K562 (cell line): ENCODE measurements around the gene DCAKD. TPM values are rescaled to one million over a fixed set of nuclear protein-coding genes. Genes with fewer than 3 reads are reported as not detected.

ENCODE experiments used
- ATAC-seq: fragments of 200-7000 bp; cut with Tn5 transposase; 3 replicates; pipeline ENCODE4 v1.9.1; 2020; ENCODE audit warnings: moderate library complexity
- BruUV-seq: library from RNA; stranded (reverse); fragments of 400-500 nt; replicated peaks from 2 replicates; lab custom pipeline; 2021; lab: Mats Ljungman, UMichigan
- CTCF ChIA-PET: fragments of 300-600 bp; formaldehyde crosslinking; extraction: SDS; loops from one replicate; lab custom pipeline; 2021; ENCODE audit warnings: low intra/inter-chr PET ratio; lab: Yijun Ruan, JAX
- POLR2A ChIA-PET: fragments of 300-600, 350-650 bp; sonication (Branson Sonifier 250); formaldehyde crosslinking; extraction: SDS; loops from one replicate; lab custom pipeline; 2021; ENCODE audit warnings: antibody characterized with exemption, inconsistent platforms; lab: Yijun Ruan, JAX
- DNase-seq, 4 experiments: peaks; one replicate each; pipeline versions ENCODE4 v3.0.0 to v3.0.0-alpha.2; 2011 to 2018; ENCODE audit warnings: low spot score in 3 of 4, mixed read lengths in 3 of 4; ENCODE audit errors: extremely low read depth in 1 of 4
- FAIRE-seq: peaks from 2 replicates; lab custom pipeline; 2011; peaks lifted over from hg19 to GRCh38; lab: Jason Lieb, UNC
- H2AFZ ChIP-seq: 2 replicates; pipeline ENCODE4 v1.6.0; 2011; ENCODE audit warnings: low read depth, low read length, control low read depth, inconsistent platforms
- H3K27ac ChIP-seq: fragments of 200-600 bp; 3 replicates; pipeline ENCODE4 v1.8.0; 2011; ENCODE audit warnings: low read depth, mild to moderate bottlenecking, control low read depth, inconsistent platforms, low read length, moderate library complexity, mixed read lengths; ENCODE audit errors: extremely low read depth
- H3K27me3 ChIP-seq, 2 experiments: fragments of 300-600 bp in 1 of 2; 2 replicates in 1 of 2; 3 replicates in 1 of 2; pipeline versions ENCODE4 v1.6.0 to v1.8.0; 2011; ENCODE audit warnings: inconsistent platforms in 2 of 2, low read length in 2 of 2, mild to moderate bottlenecking in 1 of 2, mixed read lengths in 1 of 2, moderate library complexity in 1 of 2; ENCODE audit not compliant: control insufficient read depth in 2 of 2, insufficient read depth in 2 of 2
- H3K36me3 ChIP-seq: fragments of 300-600 bp; 3 replicates; pipeline ENCODE4 v1.8.0; 2011; ENCODE audit warnings: mild to moderate bottlenecking, low read length, inconsistent platforms; ENCODE audit not compliant: control insufficient read depth, insufficient read depth
- H3K4me1 ChIP-seq, 2 experiments: fragments of 200-600 bp in 1 of 2; replicated peaks in 1 of 2; 2 replicates in 1 of 2; 3 replicates in 1 of 2; pipeline versions ENCODE4 v1.5.1 to v1.8.0; 2011; ENCODE audit warnings: inconsistent platforms in 2 of 2, low read length in 2 of 2, mild to moderate bottlenecking in 1 of 2, mixed read lengths in 1 of 2, moderate library complexity in 1 of 2; ENCODE audit not compliant: control insufficient read depth in 2 of 2, insufficient read depth in 2 of 2
- H3K4me2 ChIP-seq: 2 replicates; pipeline ENCODE4 v1.6.1; 2011; ENCODE audit warnings: low read length, control low read depth, inconsistent platforms, mixed read lengths; ENCODE audit not compliant: insufficient read depth
- H3K4me3 ChIP-seq: fragments of 200-600 bp; sonication (generic), shearing (Covaris generic); 2 replicates; pipeline ENCODE4 v1.5.1; 2016; ENCODE audit warnings: control low read depth, inconsistent platforms
- H3K79me2 ChIP-seq: fragments of 200-600 bp; 3 replicates; pipeline ENCODE4 v1.8.0; 2011; ENCODE audit warnings: low read length, inconsistent platforms; ENCODE audit not compliant: control insufficient read depth, insufficient read depth
- H3K9ac ChIP-seq, 2 experiments: 2 replicates each; pipeline versions ENCODE4 v1.6.0 to v1.6.1; 2011; ENCODE audit warnings: low read depth in 2 of 2, low read length in 2 of 2, control low read depth in 1 of 2, inconsistent platforms in 1 of 2, mild to moderate bottlenecking in 1 of 2, mixed read lengths in 1 of 2; ENCODE audit not compliant: insufficient read depth in 1 of 2
- H3K9me1 ChIP-seq: one replicate; pipeline ENCODE4 v1.6.0; 2011; ENCODE audit warnings: inconsistent platforms, mild to moderate bottlenecking, low read length, moderate library complexity; ENCODE audit not compliant: control insufficient read depth, insufficient read depth
- H3K9me3 ChIP-seq: replicated peaks from 2 replicates; pipeline ENCODE4 v1.5.1; 2011; ENCODE audit warnings: low read depth, low read length, inconsistent platforms; ENCODE audit not compliant: control insufficient read depth, insufficient read depth
- H4K20me1 ChIP-seq: replicated peaks from 2 replicates; pipeline ENCODE4 v1.6.1; 2011; ENCODE audit warnings: low read length, inconsistent platforms, mixed read lengths; ENCODE audit not compliant: control insufficient read depth, insufficient read depth
- FIP1L1 ChIP-seq: fragments of 200-400 bp; formaldehyde crosslinking; IDR thresholded peaks from 2 replicates; pipeline ENCODE4 v1.6.1; 2018; ENCODE audit warnings: mild to moderate bottlenecking, low read depth, low read length; ENCODE audit not compliant: poor library complexity, severe bottlenecking
- HMGXB4 ChIP-seq: sonication (generic); formaldehyde crosslinking; IDR thresholded peaks from 2 replicates; pipeline ENCODE4 v1.8.1; 2023; ENCODE audit warnings: mild to moderate bottlenecking, missing genetic modification reagents
- ILK ChIP-seq: fragments of 450-650 bp; IDR thresholded peaks from 2 replicates; pipeline ENCODE4 v1.6.1; 2016; ENCODE audit warnings: missing genetic modification characterization, low read depth, mild to moderate bottlenecking, missing compliant biosample characterization, moderate library complexity, borderline replicate concordance
- KLF10 ChIP-seq: fragments of 250-450 bp; sonication (Bioruptor Pico); IDR thresholded peaks from 2 replicates; pipeline ENCODE4 v1.6.1; 2021; ENCODE audit warnings: matching md5 sums
- MYC ChIP-seq, 2 experiments: fragments of 250-450 bp in 1 of 2; sonication (Bioruptor Pico) in 1 of 2; IDR thresholded peaks; 2 replicates each; pipeline versions ENCODE4 v1.5.1 to v1.6.1; 2012 to 2021; ENCODE audit warnings: low read depth in 2 of 2, borderline replicate concordance in 1 of 2, improper control_type of control experiment in 1 of 2, low read length in 1 of 2, mild to moderate bottlenecking in 1 of 2, moderate library complexity in 1 of 2
- NCOA4 ChIP-seq: fragments of 450-650 bp; IDR thresholded peaks from 2 replicates; pipeline ENCODE4 v1.6.1; 2018; ENCODE audit warnings: mild to moderate bottlenecking; ENCODE audit not compliant: partially characterized antibody
- NFIX ChIP-seq: fragments of 250-450 bp; sonication (Bioruptor Pico); IDR thresholded peaks from 2 replicates; pipeline ENCODE4 v1.4.0; 2020; ENCODE audit warnings: low read depth, mild to moderate bottlenecking, moderate library complexity
- RBM17 ChIP-seq: fragments of 200-400 bp; formaldehyde crosslinking; IDR thresholded peaks from 2 replicates; pipeline ENCODE4 v1.6.1; 2017; ENCODE audit warnings: low read depth, mild to moderate bottlenecking, low read length, borderline replicate concordance
- TAL1 ChIP-seq: fragments of 450-650 bp; IDR thresholded peaks from 2 replicates; pipeline ENCODE4 v1.6.1; 2016; ENCODE audit warnings: mild to moderate bottlenecking
- THRB ChIP-seq: fragments of 450-650 bp; formaldehyde crosslinking; conservative IDR thresholded peaks from 2 replicates; pipeline ENCODE4 v1.4.0; 2022; ENCODE audit warnings: mild to moderate bottlenecking, missing genetic modification characterization
- TOE1 ChIP-seq, 2 experiments: fragments of 450-650 bp in 1 of 2; sonication (generic) in 1 of 2; formaldehyde crosslinking in 1 of 2; IDR thresholded peaks; 2 replicates each; pipeline versions ENCODE4 v1.7.1 to v1.8.0; 2016 to 2022; ENCODE audit warnings: borderline replicate concordance in 2 of 2, mild to moderate bottlenecking in 2 of 2, antibody characterized with exemption in 1 of 2, inconsistent platforms in 1 of 2, low read depth in 1 of 2, missing genetic modification reagents in 1 of 2, moderate library complexity in 1 of 2
- TRIM25 ChIP-seq: fragments of 450-650 bp; IDR thresholded peaks from 2 replicates; pipeline ENCODE4 v1.7.0; 2016; ENCODE audit warnings: borderline replicate concordance
- ZNF263 ChIP-seq: sonication (generic); formaldehyde crosslinking; IDR thresholded peaks from 2 replicates; pipeline ENCODE4 v1.8.0; 2022; ENCODE audit warnings: mild to moderate bottlenecking, missing genetic modification reagents, borderline replicate concordance
- ZNF282 ChIP-seq: sonication (generic); formaldehyde crosslinking; IDR thresholded peaks from 2 replicates; pipeline ENCODE4 v1.8.1; 2023; ENCODE audit warnings: missing genetic modification reagents
- ZNF778 ChIP-seq: fragments of 450-650 bp; formaldehyde crosslinking; IDR thresholded peaks from 2 replicates; pipeline ENCODE4 v1.4.0; 2020; ENCODE audit warnings: mild to moderate bottlenecking, moderate library complexity
- ZNF79 ChIP-seq: fragments of 250-450 bp; sonication (Bioruptor Pico); IDR thresholded peaks from 2 replicates; pipeline ENCODE4 v1.4.0; 2020; ENCODE audit warnings: low read depth, mild to moderate bottlenecking, moderate library complexity
- WGBS: fragments of 100-300 bp; shearing (Covaris generic); methylation state at CpG from one replicate; pipeline ENCODE4 v1.1.6; 2016; ENCODE audit warnings: low coverage, mixed read lengths; ENCODE audit not compliant: insufficient coverage; ENCODE audit errors: missing lambda C conversion rate; 5-methylcytosine and 5-hydroxymethylcytosine counted together
- in situ Hi-C: fragments of 300-500 bp; cut with MboI; formaldehyde crosslinking; loops from 4 replicates; pipeline ENCODE4 v1.15.0; 2018; ENCODE audit warnings: inconsistent platforms, mixed read lengths
- intact Hi-C: fragments of 100-400 bp; cut with micrococcal nuclease; formaldehyde crosslinking; loops from 2 replicates; pipeline ENCODE4 v1.14.2; 2022
- polyA plus RNA-seq, 8 experiments: library from polyadenylated mRNA; depleted of rRNA in 4 of 8; stranded (reverse) in 5 of 8; unstranded in 3 of 8; fragments of >200 nt; fragmentation: Nextera tagmentation in 2 of 8; fragmentation: Illumina TruSeq in 1 of 8; extraction: Ambion mirVana in 2 of 8; extraction: Trizol in 1 of 8; gene quantifications; 2 replicates each; pipeline versions ENCODE4 v1.2.1 to v1.2.3, GENCODE V29; 2011 to 2014; ENCODE audit warnings: inconsistent platforms in 1 of 8, missing spikeins in 1 of 8
- total RNA-seq, 7 experiments: library from RNA; depleted of rRNA in 6 of 7; stranded (reverse); fragments of >200 nt in 6 of 7; fragmentation: Illumina TruSeq in 2 of 7; extraction: Trizol in 2 of 7; gene quantifications; 2 replicates each; pipeline versions ENCODE4 v1.2.1 to v1.2.3, GENCODE V29; 2011 to 2021; ENCODE audit warnings: low replicate concordance in 1 of 7

DCAKD gene
- total and polyA plus RNA-seq, 9 of the 15 experiments (the other 6 are each of a cell fraction or from before 2014, with no cell fraction given), result 7.9 to 35.5 (median 21.4) TPM

GRCh38 chr17:45086865-45087503 lies 35.6 kb upstream of the DCAKD start:
- Histone ChIP-seq H3K4me2 (no peak overlapping the region), H3K27me3 (no peaks in the 10 kb centered on the region), H3K9me3 (no peaks in the 10 kb centered on the region), H3K79me2 (no peaks in the 10 kb centered on the region), H3K4me3 (no peak overlapping the region), H2AFZ (no peak overlapping the region), H4K20me1 (no peaks in the 10 kb centered on the region; the same call in 1 of the 2 replicates), H3K9ac (no peak overlapping the region), H3K36me3 (peaks cover 90% of the 10 kb centered on the region), H3K9me1 (no peaks in the 10 kb centered on the region), H3K27ac (no peak overlapping the region), H3K4me1 (no peaks in the 10 kb centered on the region)
- BruUV-seq, result no TSS peak
- in situ Hi-C loops (no loop called here), intact Hi-C loops (no loop called here)
- ATAC-seq (no peak), DNase-seq (no peak), FAIRE-seq (no peak)
- POLR2A ChIA-PET, result interaction anchor here (0.6 to 2.0 kb wide), 4 partner anchors 11 to 212 kb away, joined by 4 to 11 read pairs (median 6); no protein-coding TSS in a partner anchor
- CTCF ChIA-PET, result no interaction called here
- WGBS, result 95% methylated on average over 5 of the region's 6 CpGs
- no peak for TF ChIP-seq TOE1 (IDR thresholded peaks at IDR 0.05; ENCODE audit: borderline replicate concordance)
- no peak for TF ChIP-seq TOE1 (CRISPR knock-in tag; IDR thresholded peaks at IDR 0.05; ENCODE audit: borderline replicate concordance, low read depth)
- no peak for TF ChIP-seq ZNF263
- TF ChIP-seq ILK, result no peak
- no peak for TF ChIP-seq ZNF79
- TF ChIP-seq TAL1, result no peak
- no peak for TF ChIP-seq NCOA4
- TF ChIP-seq TRIM25, result no peak
- no peak for TF ChIP-seq KLF10 (CRISPR knock-in tag)
- TF ChIP-seq NFIX (CRISPR knock-in tag), result no peak
- TF ChIP-seq ZNF282 (CRISPR knock-in tag), result no peak
- TF ChIP-seq ZNF778 (CRISPR knock-in tag), result no peak
- no peak for TF ChIP-seq MYC (IDR thresholded peaks at IDR 0.05; ENCODE audit: low read depth, low read length)
- TF ChIP-seq MYC (CRISPR knock-in tag; IDR thresholded peaks at IDR 0.05; ENCODE audit: borderline replicate concordance, low read depth), result no peak
- no peak for TF ChIP-seq THRB
- no peak for TF ChIP-seq HMGXB4 (CRISPR knock-in tag)
- TF ChIP-seq RBM17, result no peak
- TF ChIP-seq FIP1L1, result no peak
